Neural cell (in vitro differentiated cells): ENCODE data around the gene GPR152.

Experiments
- CTCF ChIP-seq: fragments of 450-650 bp; IDR thresholded peaks from 2 replicates; pipeline ENCODE4 v1.5.1; 2014; ENCODE audit warnings: antibody characterized with exemption, mild to moderate bottlenecking, moderate library complexity; ENCODE audit not compliant: poor library complexity, severe bottlenecking
- MXI1 ChIP-seq: fragments of 450-650 bp; conservative IDR thresholded peaks from 2 replicates; pipeline ENCODE4 v1.6.1; 2014; ENCODE audit warnings: antibody characterized with exemption, mild to moderate bottlenecking; ENCODE audit not compliant: poor library complexity, severe bottlenecking
- POLR2AphosphoS5 ChIP-seq: IDR thresholded peaks from 2 replicates; pipeline ENCODE4 v1.6.1; 2012
- RAD21 ChIP-seq: fragments of 450-650 bp; conservative IDR thresholded peaks from 2 replicates; pipeline ENCODE4 v1.6.1; 2014; ENCODE audit warnings: antibody characterized with exemption, mild to moderate bottlenecking, moderate library complexity
- REST ChIP-seq: IDR thresholded peaks from 2 replicates; pipeline ENCODE4 v1.6.1; 2012; ENCODE audit warnings: borderline replicate concordance

GRCh38 chr11:67464411-67465188 is 12.1 kb upstream of the GPR152 start:
- no peak for TF ChIP-seq REST
- TF ChIP-seq MXI1 = no peak
- no peak for TF ChIP-seq CTCF
- no peak for TF ChIP-seq RAD21
- peak; percentile 69 for TF ChIP-seq POLR2AphosphoS5
